BE2C (cell line): ENCODE results near the gene NUCB1.

ENCODE experiments used
- DNase-seq: peaks from one replicate; pipeline ENCODE4 v3.0.0-alpha.2; 2020
- H3K27me3 ChIP-seq: fragments of 250-450 bp; sonication (Bioruptor Pico); 2 replicates; pipeline ENCODE4 v1.5.1; 2020; ENCODE audit warnings: mild to moderate bottlenecking
- H3K36me3 ChIP-seq: fragments of 250-450 bp; sonication (Bioruptor Pico); 2 replicates; pipeline ENCODE4 v1.5.1; 2020; ENCODE audit warnings: mild to moderate bottlenecking
- H3K4me1 ChIP-seq: fragments of 250-450 bp; sonication (Bioruptor Pico); 2 replicates; pipeline ENCODE4 v1.5.1; 2020
- H3K4me3 ChIP-seq: 2 replicates; pipeline ENCODE4 v1.5.1; 2011; ENCODE audit warnings: low read depth, low read length
- H3K9me3 ChIP-seq: fragments of 250-450 bp; sonication (Bioruptor Pico); 2 replicates; pipeline ENCODE4 v1.5.1; 2020
- TF ChIP-seq, protein P1 (sequence below): IDR thresholded peaks from 2 replicates; pipeline ENCODE4 v1.5.1; 2012; ENCODE audit warnings: mild to moderate bottlenecking, low read depth, low read length

NUCB1 gene

DNA sequence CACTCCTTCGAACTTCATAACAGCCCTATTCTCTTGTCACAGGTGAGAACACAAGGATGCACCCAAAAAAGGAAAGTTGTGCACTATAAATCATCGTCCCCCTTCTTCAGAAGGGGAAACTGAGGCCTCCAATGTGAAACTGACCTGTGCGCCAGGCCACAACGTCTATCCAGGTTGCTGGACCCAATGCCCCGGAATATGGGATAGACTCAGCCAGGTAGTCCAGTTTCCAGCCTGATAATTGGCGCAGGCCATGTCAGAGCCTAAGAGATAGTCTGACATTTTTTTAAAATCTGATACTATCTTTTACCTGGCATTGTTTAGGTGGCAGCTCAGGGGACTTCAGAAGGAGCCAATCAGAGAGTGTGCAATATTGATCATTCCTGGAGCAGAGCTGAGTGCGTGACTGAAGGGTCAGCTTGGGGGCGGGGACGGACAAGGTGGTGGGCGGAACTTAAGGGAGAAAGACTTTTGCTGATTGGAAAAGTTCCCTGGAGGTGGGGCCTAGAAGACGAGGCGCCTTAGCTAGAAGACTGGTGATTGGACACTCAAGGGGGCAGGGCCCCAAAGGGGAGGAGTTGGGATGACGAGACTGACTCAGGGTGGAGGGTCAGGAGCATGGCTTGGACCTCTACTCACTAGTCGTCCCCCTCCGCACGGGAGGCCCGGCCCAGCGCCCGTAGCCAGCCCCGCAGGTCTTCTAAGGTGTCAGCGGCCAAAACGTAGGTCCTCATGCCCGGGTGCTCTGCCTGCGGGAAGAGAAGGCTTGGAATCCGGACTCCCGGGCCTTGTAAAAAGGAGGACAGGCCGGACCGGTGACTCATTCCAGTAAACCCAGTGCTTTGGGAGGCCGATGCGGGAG lies 40.2 kb upstream of the NUCB1 start:
- no peak overlapping the region for H3K4me3 ChIP-seq
- peak; percentile 41 for DNase-seq
- TF ChIP-seq, protein P1, sequence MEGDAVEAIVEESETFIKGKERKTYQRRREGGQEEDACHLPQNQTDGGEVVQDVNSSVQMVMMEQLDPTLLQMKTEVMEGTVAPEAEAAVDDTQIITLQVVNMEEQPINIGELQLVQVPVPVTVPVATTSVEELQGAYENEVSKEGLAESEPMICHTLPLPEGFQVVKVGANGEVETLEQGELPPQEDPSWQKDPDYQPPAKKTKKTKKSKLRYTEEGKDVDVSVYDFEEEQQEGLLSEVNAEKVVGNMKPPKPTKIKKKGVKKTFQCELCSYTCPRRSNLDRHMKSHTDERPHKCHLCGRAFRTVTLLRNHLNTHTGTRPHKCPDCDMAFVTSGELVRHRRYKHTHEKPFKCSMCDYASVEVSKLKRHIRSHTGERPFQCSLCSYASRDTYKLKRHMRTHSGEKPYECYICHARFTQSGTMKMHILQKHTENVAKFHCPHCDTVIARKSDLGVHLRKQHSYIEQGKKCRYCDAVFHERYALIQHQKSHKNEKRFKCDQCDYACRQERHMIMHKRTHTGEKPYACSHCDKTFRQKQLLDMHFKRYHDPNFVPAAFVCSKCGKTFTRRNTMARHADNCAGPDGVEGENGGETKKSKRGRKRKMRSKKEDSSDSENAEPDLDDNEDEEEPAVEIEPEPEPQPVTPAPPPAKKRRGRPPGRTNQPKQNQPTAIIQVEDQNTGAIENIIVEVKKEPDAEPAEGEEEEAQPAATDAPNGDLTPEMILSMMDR = no peak

DNA sequence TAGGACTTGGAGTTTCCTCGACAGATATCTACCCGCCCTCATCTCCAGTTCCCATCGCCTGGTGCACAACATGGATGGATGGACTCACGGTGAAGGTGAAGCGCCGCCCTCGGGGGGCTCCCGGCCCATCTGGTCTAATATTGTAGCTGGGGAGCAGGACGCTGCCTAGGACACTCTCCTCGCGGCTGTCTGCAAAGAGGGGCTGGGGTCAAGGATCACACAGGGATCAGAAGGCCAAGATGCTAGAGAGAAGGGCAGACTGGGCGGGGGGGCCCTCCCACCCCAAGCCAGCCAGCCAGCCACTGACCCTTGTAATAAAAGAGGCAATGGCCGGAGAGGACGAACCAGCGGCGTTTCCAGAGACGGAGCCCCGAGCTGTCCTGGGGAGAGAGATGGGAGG lies 38.8 kb upstream of the NUCB1 start:
- TF ChIP-seq, protein P1 = no peak
- H3K27me3 ChIP-seq = no peaks in the 10 kb centered on the region
- DNase-seq = no peak

More for the DNA sequence above, 40.2 kb upstream of the NUCB1 start:
- Histone ChIP-seq H3K9me3 (no peaks in the 10 kb centered on the region), H3K36me3 (peaks cover 8% of the 10 kb centered on the region; the same call in 1 of the 2 replicates), H3K27me3 (no peaks in the 10 kb centered on the region), H3K4me1 (no peaks in the 10 kb centered on the region)

DNA sequence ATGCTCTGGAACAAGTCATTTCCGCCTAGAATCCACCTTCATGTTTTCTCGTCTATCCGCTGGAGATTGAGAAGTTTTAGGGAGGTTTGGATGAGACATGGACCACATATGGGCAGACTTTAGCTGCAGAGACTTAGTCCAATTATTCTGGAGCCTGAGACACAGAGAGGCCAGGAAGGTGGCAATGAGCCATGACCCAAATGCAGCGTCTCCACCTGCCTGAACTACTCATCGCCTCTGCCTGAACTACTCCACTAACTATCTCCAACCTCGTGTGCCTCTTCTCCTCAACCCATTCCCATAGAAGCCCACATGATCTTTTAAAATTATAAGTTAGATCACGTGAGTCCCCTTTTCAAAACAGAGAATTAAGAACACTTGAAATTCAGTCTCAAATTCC lies 37.3 kb upstream of the NUCB1 start:
- H3K4me1 ChIP-seq = peaks cover 5% of the 10 kb centered on the region; the same call in 1 of the 2 replicates
- DNase-seq = no peak

More for the DNA sequence above, 38.8 kb upstream of the NUCB1 start:
- Histone ChIP-seq H3K4me3 (no peak overlapping the region), H3K36me3 (peaks cover 8% of the 10 kb centered on the region; the same call in 1 of the 2 replicates), H3K4me1 (no peaks in the 10 kb centered on the region), H3K9me3 (no peaks in the 10 kb centered on the region)

DNA sequence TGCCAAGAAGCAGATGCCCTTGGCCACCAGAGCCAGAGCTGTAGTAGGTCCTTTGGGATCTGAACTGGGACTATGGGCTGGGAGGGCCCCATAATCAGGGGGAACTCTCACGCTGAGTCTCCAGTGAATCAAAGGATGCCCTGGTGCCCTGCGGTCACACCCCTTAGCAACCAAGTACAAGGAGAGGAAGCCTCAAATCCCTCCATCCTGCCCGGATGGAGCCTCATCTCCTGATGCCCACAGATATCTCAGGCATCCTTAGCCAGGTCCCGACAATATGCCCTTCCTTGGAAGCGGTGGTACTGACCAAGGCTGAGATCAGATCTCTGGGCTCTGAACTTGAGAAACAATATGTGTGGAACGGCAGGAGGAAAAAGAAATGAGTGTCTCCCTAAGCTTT lies 33.4 kb upstream of the NUCB1 start:
- no peaks in the 10 kb centered on the region for H3K36me3 ChIP-seq
- no peak for DNase-seq
- H3K9me3 ChIP-seq = no peaks in the 10 kb centered on the region
- TF ChIP-seq, protein P1 = no peak
- no peaks in the 10 kb centered on the region for H3K27me3 ChIP-seq
- peaks cover 9% of the 10 kb centered on the region for H3K4me1 ChIP-seq
- no peak overlapping the region for H3K4me3 ChIP-seq

More for the DNA sequence above, 37.3 kb upstream of the NUCB1 start:
- TF ChIP-seq, protein P1 = no peak
- H3K4me3 ChIP-seq = no peak overlapping the region
- H3K9me3 ChIP-seq = no peaks in the 10 kb centered on the region
- H3K27me3 ChIP-seq = no peaks in the 10 kb centered on the region
- peaks cover 8% of the 10 kb centered on the region; the same call in 1 of the 2 replicates for H3K36me3 ChIP-seq

DNA sequence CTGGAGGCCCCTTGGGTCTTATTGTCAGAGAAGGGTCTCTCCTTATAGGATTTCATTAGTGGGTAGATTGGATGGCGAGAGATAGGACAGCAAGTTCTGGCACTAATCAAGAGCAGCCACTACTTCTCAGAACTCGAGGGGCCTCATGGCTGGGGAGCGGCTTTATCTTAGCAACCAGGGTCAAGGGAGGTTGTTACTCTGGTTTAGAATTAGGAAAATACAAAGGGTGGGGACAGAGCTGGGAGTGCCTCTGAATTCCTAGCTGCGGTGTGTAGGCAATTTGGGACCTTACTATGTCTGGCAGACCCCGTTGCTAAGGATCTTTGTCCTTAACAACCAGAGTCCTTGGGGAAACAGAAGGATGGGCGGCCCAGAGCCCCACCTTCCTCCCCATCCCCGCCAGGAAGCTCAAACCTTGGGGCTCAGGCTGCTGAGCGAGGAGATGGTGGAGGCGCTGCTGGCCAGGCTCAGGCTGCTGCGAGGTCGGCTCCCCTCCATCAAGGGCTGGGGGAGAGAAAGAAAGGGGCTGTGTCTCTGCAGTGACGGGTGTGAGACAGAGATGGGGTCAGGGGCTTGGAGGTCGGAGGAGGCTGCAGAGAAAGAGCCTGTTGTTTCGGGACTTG lies 32.9 kb upstream of the NUCB1 start:
- DNase-seq = no peak
- peaks cover 9% of the 10 kb centered on the region for H3K4me1 ChIP-seq
- TF ChIP-seq, protein P1 = no peak
- no peaks in the 10 kb centered on the region for H3K9me3 ChIP-seq
- H3K27me3 ChIP-seq = no peaks in the 10 kb centered on the region
- no peak overlapping the region for H3K4me3 ChIP-seq
- no peaks in the 10 kb centered on the region for H3K36me3 ChIP-seq

DNA sequence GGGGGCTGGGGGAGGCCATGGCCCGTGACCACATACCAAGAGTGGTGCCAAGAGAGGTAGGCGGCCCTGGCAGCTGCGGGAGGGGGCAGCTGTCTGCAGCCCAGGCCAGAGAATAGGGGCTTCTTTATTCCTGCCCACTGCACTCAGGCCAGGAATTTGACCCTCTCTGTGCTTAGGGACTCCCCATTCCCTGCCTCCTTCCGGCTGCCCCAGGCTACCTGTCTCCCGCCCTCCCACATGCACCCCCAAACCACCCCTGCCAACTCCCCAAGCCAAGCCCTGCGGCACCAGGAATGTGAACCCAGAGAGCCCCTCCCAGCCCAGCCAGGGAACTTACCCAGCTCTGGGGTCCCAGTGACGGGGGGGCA lies 32.4 kb upstream of the NUCB1 start:
- no peak for DNase-seq
- Histone ChIP-seq H3K27me3 (no peaks in the 10 kb centered on the region), H3K9me3 (no peaks in the 10 kb centered on the region), H3K4me3 (peak overlapping the region; percentile 44; the same call in 1 of the 2 replicates), H3K4me1 (peaks cover 9% of the 10 kb centered on the region), H3K36me3 (no peaks in the 10 kb centered on the region)
- TF ChIP-seq, protein P1 = no peak
